DMS153 (cell line): ENCODE results near the gene POP7.
"Not testable (repeated sequence)": the region's sequence is repeated elsewhere in the genome, so short reads cannot be mapped to it uniquely, and the experiment has no call there.

Experiments
- DNase-seq: peaks from one replicate; lab custom pipeline; 2025; lab: John Stamatoyannopoulos, UW

Gene POP7

DNA sequence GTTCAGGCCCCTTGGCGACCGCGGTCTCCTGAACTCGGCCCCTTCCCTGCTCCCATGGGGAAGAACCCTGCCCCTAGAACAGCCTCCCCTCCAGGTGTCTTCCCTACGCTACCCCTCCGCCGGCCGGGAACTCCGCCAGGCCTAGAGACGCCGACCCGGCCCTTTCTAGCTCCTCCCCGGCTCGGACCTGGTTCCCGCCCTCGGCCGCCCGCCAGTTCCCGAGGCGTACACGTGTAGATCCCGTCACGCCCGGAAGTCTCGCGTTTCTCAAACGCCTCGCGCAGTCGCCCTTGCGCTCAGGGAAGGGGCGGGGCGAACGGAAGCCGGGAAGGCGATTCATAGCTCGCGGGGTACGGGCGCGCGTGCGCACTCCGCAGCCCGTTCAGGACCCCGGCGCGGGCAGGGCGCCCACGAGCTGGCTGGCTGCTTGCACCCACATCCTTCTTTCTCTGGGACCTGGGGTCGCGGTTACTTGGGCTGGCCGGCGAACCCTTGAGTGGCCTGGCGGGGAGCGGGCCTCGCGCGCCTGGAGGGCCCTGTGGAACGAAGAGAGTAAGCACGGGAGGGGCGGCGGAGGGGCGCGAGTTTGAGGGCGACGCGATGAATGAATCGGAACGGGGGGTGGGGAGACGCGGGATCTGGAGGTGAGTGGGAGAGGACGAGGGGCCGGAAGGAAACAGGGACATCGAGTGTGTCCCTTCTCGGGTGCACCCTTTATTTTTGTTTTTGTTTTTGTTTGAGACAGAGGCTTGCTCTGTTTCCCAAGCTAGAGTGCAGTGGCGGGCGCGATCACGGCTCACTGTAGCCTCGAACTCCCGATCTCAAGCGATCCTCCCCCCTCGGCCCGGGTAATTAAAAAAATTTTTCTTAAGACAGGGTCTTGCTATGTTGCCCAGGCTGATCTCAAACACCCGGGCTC lies at the start of gene POP7:
TSS of gene POP7 (plus strand) at position 369 of the 919 bp plus-strand sequence. CDS start 710 bp downstream, outside the sequence.
- DNase-seq, result peak; percentile 97

DNA sequence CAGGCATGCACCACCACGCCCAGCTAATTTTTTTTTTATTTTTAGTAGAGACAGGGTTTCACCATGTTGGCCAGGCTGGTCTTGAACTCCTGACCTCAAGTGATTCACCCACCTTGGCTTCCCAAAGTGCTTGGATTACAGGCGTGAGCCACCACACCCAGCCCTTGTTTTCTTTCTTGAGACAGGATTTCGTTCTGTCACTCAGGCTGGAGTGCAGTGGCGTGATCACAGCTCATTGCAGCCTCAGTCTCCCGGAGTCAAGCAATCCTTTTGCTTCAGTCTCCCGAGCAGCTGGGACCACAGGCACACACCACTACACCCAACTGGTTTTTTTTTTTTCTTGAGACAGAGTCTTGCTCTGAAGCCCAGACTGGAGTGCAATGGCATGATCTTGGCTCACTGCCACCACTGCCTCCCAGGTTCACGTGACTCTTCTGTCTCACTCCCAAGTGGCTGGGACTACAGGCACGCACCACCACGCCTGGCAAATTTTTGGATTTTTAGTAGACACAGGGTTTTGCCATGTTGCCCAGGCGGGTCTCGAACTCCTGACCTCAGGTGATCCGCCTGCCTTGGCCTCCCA lies 43.6 kb upstream of the POP7 start:
- DNase-seq, result not testable (repeated sequence)

DNA sequence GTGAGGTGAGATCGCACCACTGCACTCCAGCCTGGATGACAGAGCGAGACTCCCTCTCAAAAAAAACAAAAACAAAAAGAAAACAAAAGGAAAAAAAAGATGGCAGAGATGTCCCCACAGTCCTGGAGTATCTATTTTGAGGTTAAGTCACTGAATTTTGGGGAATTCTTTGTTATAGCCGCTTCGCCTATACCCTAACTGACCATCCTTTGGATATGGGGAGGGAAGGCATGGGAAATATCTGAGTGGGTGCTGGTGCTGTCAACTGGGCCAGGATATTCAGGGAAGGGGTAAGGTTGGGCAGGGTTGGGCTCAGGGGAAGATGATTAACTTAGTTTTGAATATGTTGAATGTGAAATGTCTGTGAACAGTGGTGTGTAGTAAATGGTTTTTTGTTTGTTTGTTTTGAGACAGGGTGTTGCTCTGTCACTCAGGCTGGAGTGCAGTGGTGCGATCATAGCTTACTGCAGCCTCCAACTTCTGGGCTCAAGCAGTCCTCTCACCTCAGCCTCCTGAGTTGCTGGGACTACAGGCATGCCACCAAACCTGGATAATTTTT lies 40.7 kb upstream of the POP7 start:
- DNase-seq, result no peak

DNA sequence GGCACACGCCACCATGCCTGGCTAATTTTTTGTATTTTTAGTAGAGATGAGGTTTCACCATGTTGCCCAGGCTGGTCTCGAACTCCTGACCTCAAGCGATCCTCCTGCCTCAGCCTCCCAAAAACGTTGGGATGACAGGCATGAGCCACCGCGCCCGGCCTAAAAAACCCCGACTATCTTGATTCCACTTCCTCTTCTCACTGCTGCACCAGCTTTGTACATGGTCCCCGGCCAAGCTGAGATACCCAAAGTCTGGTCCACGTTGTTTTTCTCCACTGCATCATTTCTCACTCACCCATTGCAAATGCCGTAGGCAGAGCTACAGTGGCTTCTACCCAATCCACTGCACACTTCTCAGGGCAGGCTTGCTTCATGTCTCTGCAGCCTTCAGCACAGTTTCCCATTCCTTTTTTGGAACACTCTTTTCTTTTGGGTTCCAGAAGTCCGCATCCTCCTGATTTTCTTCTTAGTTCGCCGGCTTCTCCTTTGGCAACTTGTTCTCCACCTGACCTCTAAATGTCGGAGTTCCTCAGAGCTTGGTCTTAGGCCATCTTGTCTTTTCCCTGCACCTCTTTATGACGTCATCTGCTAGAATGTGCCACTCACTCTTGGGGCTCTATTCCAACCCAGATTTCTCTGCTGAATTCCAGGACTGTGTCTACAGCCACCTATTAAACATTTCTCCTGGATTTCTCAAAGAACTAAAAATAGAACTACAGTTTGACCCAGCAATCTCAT lies 38.4 kb upstream of the POP7 start:
- DNase-seq, result no peak

DNA sequence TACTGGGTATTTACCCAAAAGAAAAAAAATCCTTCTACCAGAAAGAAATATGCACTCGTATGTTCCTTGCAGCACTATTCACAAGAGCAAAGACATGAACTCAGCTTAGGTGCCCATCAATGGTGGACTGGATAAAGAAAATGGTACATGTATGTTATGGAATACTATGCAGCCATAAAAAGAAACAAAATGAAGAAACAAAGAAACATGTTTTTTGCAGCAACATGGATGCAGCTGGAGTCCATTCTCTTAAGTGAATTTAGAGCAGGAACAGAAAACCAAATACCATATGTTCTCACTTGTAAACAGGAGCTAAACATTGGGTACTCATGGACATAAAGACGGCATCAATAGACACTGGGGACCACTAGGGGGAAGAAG lies 37.9 kb upstream of the POP7 start:
- DNase-seq, result no peak

DNA sequence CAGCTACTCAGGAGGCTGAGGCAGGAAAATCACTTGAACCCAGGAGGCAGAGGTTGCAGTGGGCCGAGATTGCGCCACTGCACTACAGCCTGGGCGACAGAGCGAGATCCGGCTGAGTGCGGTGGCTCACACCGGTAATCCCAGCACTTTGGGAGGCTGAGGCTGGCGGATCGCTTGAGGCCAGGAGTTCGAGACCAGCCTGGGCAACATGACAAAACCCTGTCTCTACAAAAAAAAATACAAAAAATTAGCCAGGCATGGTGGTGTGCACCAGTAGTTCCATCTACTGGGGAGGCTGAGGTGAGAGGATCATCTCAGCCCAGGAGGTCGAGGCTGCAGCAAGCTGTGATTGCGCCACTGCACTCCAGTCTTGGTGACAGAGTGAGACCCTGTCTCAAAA lies 36.8 kb upstream of the POP7 start:
- DNase-seq, result not testable (repeated sequence)

DNA sequence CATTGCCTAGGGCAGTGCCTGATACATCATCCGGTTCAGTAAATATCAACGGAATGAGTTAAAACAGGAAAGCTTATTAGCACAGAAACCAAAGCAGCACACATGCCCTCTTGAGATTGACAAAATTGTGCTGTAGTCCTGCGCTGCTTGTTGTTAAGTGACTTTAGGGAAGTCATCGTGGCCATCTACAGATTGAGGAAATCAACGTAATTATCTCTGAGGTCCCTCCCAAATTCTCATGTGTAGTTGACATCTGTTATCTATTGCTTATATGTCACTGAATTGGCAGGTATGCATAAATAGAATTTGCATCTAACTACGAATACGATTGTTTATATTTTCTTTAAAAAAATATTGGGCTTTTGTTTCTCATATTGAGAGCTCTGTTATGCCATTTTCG lies 35.8 kb upstream of the POP7 start:
- DNase-seq, result no peak

DNA sequence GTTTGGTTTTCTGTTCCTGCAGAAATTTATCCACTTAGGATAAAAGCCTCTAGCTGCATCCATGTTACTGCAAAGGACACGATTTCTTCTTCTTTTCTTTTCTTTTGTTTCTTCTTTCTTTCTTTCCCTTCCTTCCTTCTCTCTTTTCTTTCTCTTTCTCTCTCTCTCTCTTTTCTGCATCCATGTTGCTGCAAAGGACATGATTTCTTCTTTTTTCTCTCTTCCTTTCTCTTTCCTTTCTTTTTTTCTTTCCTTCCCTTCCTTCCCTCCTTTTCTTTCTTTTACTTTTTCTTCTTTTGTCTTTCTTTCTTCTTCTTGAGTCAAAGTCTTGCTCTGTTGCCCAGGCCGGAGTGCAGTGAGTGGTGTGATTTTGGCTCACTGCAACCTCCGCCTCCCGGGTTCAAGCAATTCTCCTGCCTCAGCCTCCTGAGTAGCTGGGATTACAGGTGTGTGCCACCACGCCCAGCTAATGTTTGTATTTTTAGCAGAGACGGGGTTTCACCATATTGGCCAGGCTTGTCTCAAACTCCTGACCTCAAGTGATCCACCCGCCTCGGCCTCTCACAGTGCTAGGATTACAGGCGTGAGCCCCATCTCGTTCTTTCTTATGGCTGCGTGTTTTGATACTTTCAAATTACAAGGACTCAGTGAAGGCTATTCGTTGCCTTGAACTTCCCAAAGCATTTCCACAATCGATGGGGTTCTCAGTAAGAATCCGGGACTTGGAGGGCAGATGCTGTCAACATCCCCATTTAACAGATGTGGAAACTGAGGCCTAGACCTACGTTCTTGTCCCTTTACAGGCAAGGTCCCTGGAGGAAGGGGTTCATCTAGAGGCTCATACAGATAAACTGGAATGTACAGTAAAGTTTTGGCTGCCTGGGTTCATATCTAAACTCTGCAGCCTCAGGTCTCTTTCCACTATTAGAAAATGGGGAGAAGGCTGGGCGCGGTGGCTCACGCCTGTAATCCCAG lies 34.3 kb upstream of the POP7 start:
- DNase-seq, result no peak

DNA sequence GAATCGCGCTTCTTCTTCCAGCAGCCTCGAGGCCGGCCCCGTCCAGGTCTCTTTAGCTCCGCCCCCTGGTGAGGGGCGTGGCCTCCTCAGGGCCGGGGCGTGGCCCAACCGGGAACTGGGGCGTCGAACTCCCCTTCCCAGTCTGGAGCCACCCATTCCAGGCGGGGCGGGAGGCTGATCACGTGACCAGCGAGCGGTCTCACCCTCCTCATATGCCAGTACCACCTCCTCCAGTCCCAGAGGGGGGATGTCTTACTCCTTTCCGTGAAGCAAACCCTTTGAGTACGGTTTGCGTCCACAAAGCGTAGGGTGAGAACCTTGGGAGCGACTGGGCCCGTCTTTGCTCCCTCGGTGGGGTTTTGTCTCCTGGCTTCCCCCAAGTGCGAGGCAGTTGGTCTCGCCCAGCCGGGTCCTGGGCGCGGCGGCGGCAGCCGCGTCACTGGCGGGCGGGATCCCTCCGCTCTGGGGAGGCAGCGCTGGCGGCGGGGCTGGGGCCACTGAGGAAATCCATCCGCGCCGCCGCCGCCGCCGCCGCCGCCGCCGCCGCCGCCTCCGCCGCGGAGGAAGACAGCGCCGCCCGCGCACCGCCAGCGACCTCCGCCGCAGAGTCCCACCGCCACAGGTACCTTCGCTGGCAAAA lies 32.5 kb upstream of the POP7 start, which contains the start of gene GNB2:
TSS of gene GNB2 (plus strand) at position 439 of the 640 bp plus-strand sequence. CDS start 2,526 bp downstream, outside the sequence.
- DNase-seq, result peak; percentile 96

DNA sequence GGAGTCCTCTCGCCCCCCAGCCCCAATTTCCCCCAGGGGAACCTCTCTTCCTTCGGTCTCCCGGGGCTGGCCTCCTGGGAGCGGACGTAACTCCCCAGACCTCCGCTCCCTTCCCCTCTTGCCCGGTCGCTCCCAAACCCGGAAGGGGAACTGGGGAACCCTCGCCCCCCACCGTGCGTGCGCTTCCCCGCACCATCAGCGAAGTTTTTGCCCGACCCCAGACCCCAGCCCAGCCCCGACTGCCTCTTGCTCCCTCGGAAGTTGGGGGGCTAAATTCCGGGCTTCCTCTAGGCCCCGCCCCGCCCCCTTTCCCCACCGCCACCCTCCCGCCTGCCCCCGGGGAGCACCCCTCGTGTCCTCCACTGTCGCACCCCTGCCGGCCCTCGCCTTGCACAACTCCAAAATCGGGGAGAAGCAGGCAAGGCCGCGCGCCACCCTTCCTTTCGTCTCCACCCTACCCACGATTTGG lies 31.9 kb upstream of the POP7 start:
- DNase-seq, result no peak

DNA sequence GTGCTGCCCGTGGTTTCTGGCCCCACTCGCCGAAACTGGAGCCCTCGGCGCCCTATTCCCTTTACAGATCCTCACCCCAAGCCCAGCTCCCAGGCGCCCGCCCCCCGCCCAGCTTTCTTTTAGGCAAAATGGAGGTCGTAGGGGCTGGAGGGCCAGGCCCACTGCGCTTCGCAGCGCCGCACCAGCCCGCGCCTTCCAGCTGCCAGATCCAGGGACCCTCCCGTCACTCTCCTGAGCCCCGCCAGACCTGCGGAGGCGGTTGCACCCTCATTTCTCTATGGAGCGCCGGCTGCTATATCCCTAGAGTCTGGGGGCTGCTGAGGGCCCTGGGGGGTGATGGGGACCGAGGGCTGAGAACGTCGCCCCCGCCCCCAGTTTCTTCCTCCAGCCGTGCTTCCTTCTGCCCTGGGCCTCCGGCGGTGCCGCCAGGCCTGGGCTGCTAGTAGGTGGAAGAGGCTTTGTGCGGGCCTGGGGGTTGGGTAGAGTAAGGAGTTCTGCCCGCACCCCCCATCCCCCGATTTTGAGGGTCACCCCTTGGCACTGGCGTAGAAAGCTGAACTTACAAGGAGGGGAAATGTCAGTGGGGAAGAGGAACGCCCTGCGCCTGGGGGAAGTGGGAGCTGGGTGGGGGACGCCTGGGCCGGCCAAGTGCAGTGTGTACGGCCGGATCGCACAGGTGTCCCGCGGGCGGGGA lies 31.4 kb upstream of the POP7 start:
- no peak for DNase-seq

DNA sequence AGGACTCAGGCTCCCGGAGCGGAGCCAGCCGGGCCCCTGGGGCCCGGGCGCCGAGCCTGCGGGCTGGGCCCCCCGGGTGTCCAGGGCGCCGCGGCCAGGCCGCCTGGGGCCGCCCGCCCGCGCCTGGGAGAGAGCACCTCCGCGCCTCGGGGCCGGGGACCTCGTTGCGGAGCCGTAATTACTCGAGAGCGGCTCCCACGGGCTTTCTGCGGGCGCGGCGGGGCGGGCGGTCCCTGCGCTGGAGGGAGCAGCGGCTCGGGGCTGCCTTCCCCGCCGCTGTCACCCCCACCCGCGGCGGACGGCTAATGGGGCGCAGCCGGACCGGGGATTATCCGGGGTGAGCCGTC lies 30.8 kb upstream of the POP7 start:
- no peak for DNase-seq

DNA sequence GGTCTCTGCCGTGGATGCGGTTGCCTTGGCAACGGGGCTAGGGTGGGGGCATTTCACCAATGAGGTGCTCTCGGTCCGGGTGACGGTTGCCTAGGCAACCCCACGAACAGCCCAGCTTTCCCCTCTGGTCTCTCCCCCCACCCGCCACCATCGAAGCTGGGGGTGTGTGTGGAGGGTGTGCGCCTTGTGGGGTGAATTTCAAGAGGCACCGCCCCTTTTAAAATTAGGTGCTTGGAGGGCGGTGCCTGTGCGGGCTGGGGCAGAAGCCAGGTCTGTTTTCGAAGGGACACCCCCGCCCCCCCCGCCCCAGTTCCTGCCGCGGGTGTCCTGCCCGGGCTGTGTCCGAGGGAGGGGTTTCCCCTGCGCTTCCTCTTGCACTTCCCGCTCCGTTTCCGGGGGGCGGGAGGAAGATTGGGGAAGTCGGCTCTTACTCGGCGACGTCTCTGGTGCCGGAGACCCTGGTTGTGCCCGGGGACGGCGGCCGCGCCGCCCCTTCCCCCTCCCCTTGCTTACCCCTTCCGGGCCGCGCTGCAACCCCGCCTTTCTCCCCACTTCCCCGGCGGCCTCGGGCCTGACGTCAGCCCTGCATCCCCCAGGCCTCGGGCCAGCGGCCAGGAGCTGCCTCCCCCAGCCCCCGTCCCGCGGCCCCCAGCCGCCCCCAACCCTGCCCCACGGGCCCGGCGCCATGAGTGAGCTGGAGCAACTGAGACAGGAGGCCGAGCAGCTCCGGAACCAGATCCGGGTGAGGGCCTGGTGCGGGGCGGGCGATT lies 30.2 kb upstream of the POP7 start:
- DNase-seq, result peak; percentile 22

DNA sequence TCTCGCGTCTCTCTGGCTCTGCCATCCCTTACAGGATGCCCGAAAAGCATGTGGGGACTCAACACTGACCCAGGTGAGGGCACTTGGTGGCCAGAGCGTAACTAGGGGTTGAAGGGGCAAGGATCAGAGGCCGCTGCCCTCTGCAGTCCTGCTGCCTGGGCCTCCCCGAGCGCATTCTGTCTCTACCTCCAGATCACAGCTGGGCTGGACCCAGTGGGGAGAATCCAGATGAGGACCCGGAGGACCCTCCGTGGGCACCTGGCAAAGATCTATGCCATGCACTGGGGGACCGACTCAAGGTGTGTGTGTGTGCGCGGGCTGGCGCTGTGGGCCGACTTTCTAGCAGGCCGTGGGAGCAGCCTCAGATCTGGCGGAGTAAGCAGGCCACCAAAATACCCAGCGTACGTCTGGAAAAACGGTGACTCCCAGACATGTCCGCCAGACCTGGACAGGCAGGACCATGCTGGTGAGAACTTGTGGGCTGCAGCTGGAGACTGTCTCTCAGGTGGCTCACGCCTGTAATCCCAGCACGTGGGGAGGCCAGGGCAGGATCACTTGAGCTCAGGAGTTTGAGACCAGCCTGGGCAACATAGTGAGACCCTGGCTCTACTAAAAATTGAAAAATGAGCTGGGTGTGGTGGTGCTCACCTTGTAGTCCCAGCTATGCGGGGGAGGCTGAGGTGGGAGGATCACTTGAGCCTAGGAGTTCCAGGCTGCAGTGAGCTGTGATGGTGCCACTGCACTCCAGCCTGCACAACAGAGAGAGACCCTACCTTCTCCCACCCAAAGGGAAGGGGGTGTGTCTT lies 29.2 kb upstream of the POP7 start:
- DNase-seq, result no peak

DNA sequence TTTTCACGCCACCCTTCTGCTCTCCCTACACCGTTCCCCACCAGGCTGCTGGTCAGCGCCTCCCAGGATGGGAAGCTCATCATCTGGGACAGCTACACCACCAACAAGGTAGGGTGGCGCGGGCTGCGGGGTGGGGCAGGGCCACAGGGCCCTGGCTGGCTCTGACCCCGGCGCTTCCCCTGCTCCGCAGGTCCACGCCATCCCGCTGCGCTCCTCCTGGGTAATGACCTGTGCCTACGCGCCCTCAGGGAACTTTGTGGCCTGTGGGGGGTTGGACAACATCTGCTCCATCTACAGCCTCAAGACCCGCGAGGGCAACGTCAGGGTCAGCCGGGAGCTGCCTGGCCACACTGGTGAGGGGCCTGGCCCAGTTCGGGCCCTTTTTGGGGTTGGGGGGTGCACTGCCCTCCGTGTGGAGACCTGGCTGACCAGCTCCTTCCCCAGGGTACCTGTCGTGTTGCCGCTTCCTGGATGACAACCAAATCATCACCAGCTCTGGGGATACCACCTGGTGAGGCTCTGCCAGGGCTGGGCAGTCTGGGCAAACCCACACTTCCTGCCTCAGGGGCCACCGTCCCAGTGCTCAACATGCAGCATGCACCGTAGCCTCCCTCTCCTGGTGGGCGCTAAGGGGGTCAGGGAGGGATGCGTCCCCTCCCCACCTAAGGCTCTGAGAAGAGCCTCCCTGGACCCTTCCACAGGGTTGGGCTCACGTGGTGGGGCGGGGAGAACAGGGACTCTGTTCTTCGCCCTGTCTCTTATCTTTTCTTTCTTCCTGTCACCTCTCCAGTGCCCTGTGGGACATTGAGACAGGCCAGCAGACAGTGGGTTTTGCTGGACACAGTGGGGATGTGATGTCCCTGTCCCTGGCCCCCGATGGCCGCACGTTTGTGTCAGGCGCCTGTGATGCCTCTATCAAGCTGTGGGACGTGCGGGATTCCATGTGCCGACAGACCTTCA lies 28.3 kb upstream of the POP7 start:
- DNase-seq, result no peak

DNA sequence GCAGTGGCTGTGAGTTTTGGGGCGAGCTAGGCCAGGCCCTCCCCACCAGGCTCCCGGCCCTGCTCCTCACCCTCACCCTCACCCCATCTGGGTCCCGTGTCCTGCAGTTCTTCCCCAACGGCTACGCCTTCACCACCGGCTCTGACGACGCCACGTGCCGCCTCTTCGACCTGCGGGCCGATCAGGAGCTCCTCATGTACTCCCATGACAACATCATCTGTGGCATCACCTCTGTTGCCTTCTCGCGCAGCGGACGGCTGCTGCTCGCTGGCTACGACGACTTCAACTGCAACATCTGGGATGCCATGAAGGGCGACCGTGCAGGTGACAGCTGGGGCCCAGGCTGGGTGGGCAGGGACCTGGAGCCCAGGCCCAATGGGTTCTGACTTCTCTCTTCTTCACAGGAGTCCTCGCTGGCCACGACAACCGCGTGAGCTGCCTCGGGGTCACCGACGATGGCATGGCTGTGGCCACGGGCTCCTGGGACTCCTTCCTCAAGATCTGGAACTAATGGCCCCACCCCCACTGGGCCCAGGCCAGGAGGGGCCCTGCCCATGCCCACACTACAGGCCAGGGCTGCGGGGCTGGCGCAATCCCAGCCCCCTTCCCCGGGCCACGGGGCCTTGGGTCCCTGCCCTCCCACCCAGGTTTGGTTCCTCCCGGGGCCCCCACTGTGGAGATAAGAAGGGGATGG lies 27.5 kb upstream of the POP7 start:
- DNase-seq, result no peak
